ENCODE data around the gene GTPBP10. TPM values are rescaled to one million over a fixed set of nuclear protein-coding genes. Genes with fewer than 3 reads are reported as not detected.

The GTPBP10 gene
- total RNA-seq, 1 experiment from 2014 or later, result 18.5 TPM

- POLR2A ChIA-PET, result no interaction called here
- no peak for ATAC-seq
- H3K27ac Mint-ChIP-seq, result no peak overlapping the region
- 0 out of 2 replicates have a peak, but pooled peaks cover 12% of the 10 kb centered on the region for H3K4me1 Mint-ChIP-seq
- peaks cover 61% of the 10 kb centered on the region for H3K27me3 Mint-ChIP-seq (ENCODE audit: low read depth)
- TF ChIP-seq E2F1 (CRISPR knock-in tag; IDR thresholded peaks at IDR 0.05), result no peak
- no peak for TF ChIP-seq ATF3 (CRISPR knock-in tag; conservative IDR thresholded peaks at IDR 0.05)
- no peak for TF ChIP-seq ZNF232 (CRISPR knock-in tag; IDR thresholded peaks at IDR 0.05)
- TF ChIP-seq SMAD4 (CRISPR knock-in tag; IDR thresholded peaks at IDR 0.05), result no peak
- TF ChIP-seq ATF6 (CRISPR knock-in tag; IDR thresholded peaks at IDR 0.05), result no peak
- TF ChIP-seq ZNF263 (CRISPR knock-in tag; IDR thresholded peaks at IDR 0.05; ENCODE audit: low read depth), result no peak
- no peak for TF ChIP-seq ZNF532 (CRISPR knock-in tag; IDR thresholded peaks at IDR 0.05; ENCODE audit: borderline replicate concordance)
- TF ChIP-seq IRF1 (CRISPR knock-in tag; IDR thresholded peaks at IDR 0.05), result no peak
- no peak for TF ChIP-seq PRDM15 (CRISPR knock-in tag; IDR thresholded peaks at IDR 0.05)
- TF ChIP-seq JAZF1 (CRISPR knock-in tag; IDR thresholded peaks at IDR 0.05), result no peak
- no peak for TF ChIP-seq CBFB (CRISPR knock-in tag; IDR thresholded peaks at IDR 0.05; ENCODE audit: low read depth)
- no peak for TF ChIP-seq KAT7 (CRISPR knock-in tag; IDR thresholded peaks at IDR 0.05; ENCODE audit: borderline replicate concordance)
- no peak for TF ChIP-seq ZBTB21 (CRISPR knock-in tag; IDR thresholded peaks at IDR 0.05; ENCODE audit: borderline replicate concordance)
- no peak for TF ChIP-seq STAT6 (CRISPR knock-in tag; conservative IDR thresholded peaks at IDR 0.05; ENCODE audit: low read depth)
- TF ChIP-seq GRHL2 (CRISPR knock-in tag; IDR thresholded peaks at IDR 0.05; ENCODE audit: insufficient replicate concordance, severe bottlenecking), result no peak
- CTCF ChIA-PET, result interaction anchor here (2.3 kb wide), 1 partner anchor 108 kb away, joined by 5 read pairs; no protein-coding TSS in a partner anchor
- no peaks in the 10 kb centered on the region for H3K36me3 Mint-ChIP-seq
- DNase-seq (ENCODE audit: low spot score), result no peak
- H3K4me3 Mint-ChIP-seq, result peak overlapping the region; percentile 69
- H3K9me3 Mint-ChIP-seq, result no peaks in the 10 kb centered on the region
Observed at GRCh38 chr7:90320418-90320800, 26.1 kb upstream of the GTPBP10 start.
